ENCODE measurements around the gene ZMYM1.

DNA sequence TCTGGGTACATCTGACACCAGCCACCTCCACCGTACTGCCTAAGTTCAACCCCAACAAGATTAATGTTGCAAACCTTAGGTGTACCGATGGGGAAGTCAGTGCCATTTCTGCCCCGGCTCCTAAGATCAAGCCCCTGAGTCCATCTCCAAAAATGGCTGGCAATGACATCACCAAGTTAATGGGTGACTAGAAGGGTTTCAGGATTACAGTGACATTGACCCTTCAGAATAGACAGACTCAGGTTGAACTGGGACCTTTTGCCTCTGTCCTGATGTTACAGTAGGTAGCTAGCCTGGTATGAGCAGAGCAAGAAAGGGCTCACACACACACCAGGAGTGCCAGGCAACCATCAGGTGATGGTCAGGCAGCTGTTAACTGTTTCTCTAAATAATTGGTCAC is 25.8 kb upstream of the ZMYM1 start:
- TF ChIP-seq CTCF (IDR thresholded peaks at IDR 0.05; ENCODE audit: control extremely low read depth in 1 of 3, insufficient read depth in 1 of 3, low read depth in 1 of 3, low read length in 3 of 3), result no peak
- TF ChIP-seq JUND (IDR thresholded peaks at IDR 0.05; ENCODE audit: low read length), result no peak
- TF ChIP-seq HDAC2 (IDR thresholded peaks at IDR 0.05; ENCODE audit: borderline replicate concordance in 1 of 2, low read depth in 2 of 2, low read length in 2 of 2), result no peak
- no peak for TF ChIP-seq SP2 (IDR thresholded peaks at IDR 0.05; ENCODE audit: low read length)
- no peak for TF ChIP-seq POLR2A (IDR thresholded peaks at IDR 0.05; ENCODE audit: control extremely low read depth in 1 of 2, low read depth in 2 of 2, low read length in 2 of 2)
- TF ChIP-seq POLR2AphosphoS5 (IDR thresholded peaks at IDR 0.05; ENCODE audit: low read depth, low read length), result no peak
